ELF-1 (cell line): ENCODE measurements around the gene TNIK.
A peak's percentile ranks its signal among the peaks of the same experiment; 100 is the strongest.

Source experiments
- DNase-seq: peaks from one replicate; pipeline ENCODE4 v3.0.0-alpha.2; 2016; ENCODE audit warnings: low read depth, low spot score

TNIK gene

GRCh38 chr3:171283848-171284222, 176.4 kb downstream of the TNIK start:
- DNase-seq = no peak

- DNase-seq = no peak
Observed at GRCh38 chr3:171283183-171283847, 176.9 kb downstream of the TNIK start.

GRCh38 chr3:171282041-171282440, 178.2 kb downstream of the TNIK start:
- DNase-seq = no peak

- DNase-seq = no peak
Observed at GRCh38 chr3:171281256-171281992, 178.8 kb downstream of the TNIK start.

GRCh38 chr3:171279972-171280371, 180.2 kb downstream of the TNIK start:
- DNase-seq = no peak

GRCh38 chr3:171278299-171278590, 182.0 kb downstream of the TNIK start:
- DNase-seq = no peak

GRCh38 chr3:171277456-171278298, 182.5 kb downstream of the TNIK start:
- DNase-seq = no peak

GRCh38 chr3:171276923-171277322, 183.3 kb downstream of the TNIK start:
- DNase-seq = no peak

GRCh38 chr3:171274222-171274621, 186.0 kb downstream of the TNIK start:
- no peak for DNase-seq

GRCh38 chr3:171270541-171270940, 189.7 kb downstream of the TNIK start:
- no peak for DNase-seq

- no peak for DNase-seq
Observed at GRCh38 chr3:171269542-171269941, 190.7 kb downstream of the TNIK start.

- DNase-seq = no peak
Observed at GRCh38 chr3:171268677-171269076, 191.5 kb downstream of the TNIK start.

- DNase-seq = no peak
Observed at GRCh38 chr3:171267104-171267503, 193.1 kb downstream of the TNIK start.

- DNase-seq = no peak
Observed at GRCh38 chr3:171266740-171267073, 193.5 kb downstream of the TNIK start.

GRCh38 chr3:171266034-171266739, 194.0 kb downstream of the TNIK start:
- no peak for DNase-seq

GRCh38 chr3:171264758-171265157, 195.4 kb downstream of the TNIK start:
- no peak for DNase-seq

GRCh38 chr3:171262431-171262830, 197.8 kb downstream of the TNIK start:
- DNase-seq = no peak

GRCh38 chr3:171261487-171261886, 198.7 kb downstream of the TNIK start:
- no peak for DNase-seq

- no peak for DNase-seq
Observed at GRCh38 chr3:171260899-171261298, 199.3 kb downstream of the TNIK start.

GRCh38 chr3:171260466-171260865, 199.7 kb downstream of the TNIK start:
- no peak for DNase-seq

GRCh38 chr3:171258316-171258715, 201.9 kb downstream of the TNIK start:
- DNase-seq = peak; percentile 6
